Measurements from ENCODE around the gene CATSPERZ. TPM values are rescaled to one million over a fixed set of nuclear protein-coding genes. Genes with fewer than 3 reads are reported as not detected.

The CATSPERZ gene
- total and polyA plus RNA-seq, 2 of the 8 experiments (the other 6 are each of a cell fraction or from before 2014, with no cell fraction given): 0.77 TPM; not detected in 1

DNA sequence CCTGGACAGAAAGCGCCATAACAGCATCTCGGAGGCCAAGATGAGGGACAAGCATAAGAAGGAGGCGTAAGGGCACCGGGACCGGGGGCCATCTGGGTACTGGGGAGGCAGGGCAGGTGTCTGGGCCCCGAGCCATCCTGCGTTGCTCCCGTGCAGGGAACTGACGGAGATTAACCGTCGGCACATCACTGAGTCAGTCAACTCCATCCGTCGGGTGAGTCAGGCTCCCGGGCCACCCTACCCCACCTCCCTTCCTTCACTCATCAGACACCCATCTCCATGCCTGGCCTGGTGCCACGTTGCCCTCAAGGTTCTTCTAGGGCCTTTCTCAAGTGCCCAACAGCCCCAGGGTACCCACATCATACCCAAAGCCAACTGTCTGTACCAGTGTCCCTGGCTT, 33.8 kb upstream of the CATSPERZ start:
- H3K14ac ChIP-seq (ENCODE audit: insufficient read length): no peak overlapping the region
- peaks cover 4 to 13% of the 10 kb centered on the region in 2 experiments for H4K20me1 ChIP-seq (replicated peaks in 1 of 2; ENCODE audit: control insufficient read depth in 1 of 2, insufficient read depth in 2 of 2, low read length in 2 of 2)
- H3K27ac ChIP-seq (ENCODE audit: low read depth, low read length): no peak overlapping the region
- no peak overlapping the region for H3K18ac ChIP-seq (ENCODE audit: extremely low read depth, low read length)
- H4K91ac ChIP-seq (replicated peaks; ENCODE audit: insufficient read length, low read length): no peak overlapping the region
- no peak overlapping the region for H2BK12ac ChIP-seq (ENCODE audit: low read depth, low read length)
- H2AK5ac ChIP-seq (ENCODE audit: low read depth, low read length): no peak overlapping the region
- WGBS, 2 experiments (ENCODE audit: extremely low coverage in 1 of 2, insufficient coverage in 1 of 2, insufficient read length in 1 of 2, insufficient replicate concordance in 2 of 2, low coverage in 1 of 2, low lambda C conversion rate in 2 of 2, missing lambda C conversion rate in 1 of 2): 92% methylated on average over 15 of the region's 15 CpGs; no CpG with 5 or more reads in 1 of the 2 experiments
- H3K4ac ChIP-seq (replicated peaks; ENCODE audit: insufficient read length, low read depth, low read length): no peak overlapping the region
- no peak overlapping the region for H3K4me2 ChIP-seq (ENCODE audit: insufficient read depth in 1 of 2, low read depth in 2 of 2, low read length in 2 of 2)
- H3K4me1 ChIP-seq (replicated peaks in 1 of 4; ENCODE audit: control insufficient read depth in 3 of 4, insufficient read depth in 4 of 4, low read length in 3 of 4): peaks cover 0 to 11% (median 4%) of the 10 kb centered on the region in 4 experiments; a peak in 5 of 7 replicates
- no peak overlapping the region for H3K56ac ChIP-seq (replicated peaks; ENCODE audit: insufficient read length, low read depth, low read length)
- H3K9me3 ChIP-seq (ENCODE audit: insufficient read depth in 2 of 2, low read depth in 1 of 2, low read length in 1 of 2): no peaks in the 10 kb centered on the region
- H3K4me3 ChIP-seq (ENCODE audit: extremely low read depth in 1 of 4, insufficient read depth in 2 of 4, low read depth in 3 of 4, low read length in 4 of 4): no peak overlapping the region
- DNase-seq (ENCODE audit: low read depth in 1 of 2, low spot score in 2 of 2) (no peak), FAIRE-seq (no peak)
- POLR2A ChIA-PET (ENCODE audit: partially characterized antibody): interaction anchor here (10.2 to 11.9 kb wide), 2 partner anchors 10 to 20 kb away, joined by 101 to 352 read pairs; partner anchors contain the start of genes FKBP2, PLCB3 and PPP1R14B
- no peak overlapping the region for H4K8ac ChIP-seq (ENCODE audit: extremely low read depth, insufficient read depth, low read length)
- H2AFZ ChIP-seq (ENCODE audit: low read length): no peak overlapping the region
- CTCF ChIA-PET (ENCODE audit: partially characterized antibody): interaction anchor here (0.9 to 8.5 kb wide), 7 partner anchors 10 to 59 kb away, joined by 3 to 102 read pairs (median 4); partner anchors contain the start of genes CATSPERZ, PLCB3 and PPP1R14B
- no peak overlapping the region for H3K23ac ChIP-seq (ENCODE audit: insufficient read length)
- peaks cover 4% of the 10 kb centered on the region for H3K23me2 ChIP-seq (ENCODE audit: low read depth, low read length)
- no peaks in the 10 kb centered on the region for H3K79me2 ChIP-seq (ENCODE audit: control insufficient read depth in 1 of 2, insufficient read depth in 2 of 2, low read length in 2 of 2)
- H3K79me1 ChIP-seq (ENCODE audit: low read depth, low read length): no peaks in the 10 kb centered on the region
- TF ChIP-seq POU5F1 (IDR thresholded peaks at IDR 0.05; ENCODE audit: low read depth, low read length) (no peak), SIX5 (IDR thresholded peaks at IDR 0.05; ENCODE audit: low read depth, low read length) (no peak), TAF7 (optimal IDR thresholded peaks at IDR 0.05; ENCODE audit: borderline replicate concordance, low read depth, low read length) (no peak), CEBPB (IDR thresholded peaks at IDR 0.05; ENCODE audit: low read depth, low read length) (no peak), TEAD4 (IDR thresholded peaks at IDR 0.05; ENCODE audit: low read depth, low read length) (no peak), CBX5 (IDR thresholded peaks at IDR 0.05; ENCODE audit: low read depth, low read length) (no peak), SP2 (IDR thresholded peaks at IDR 0.05; ENCODE audit: low read length) (no peak), NANOG (IDR thresholded peaks at IDR 0.05; ENCODE audit: insufficient read depth, low read depth, low read length, poor library complexity, severe bottlenecking) (no peak), TBP (IDR thresholded peaks at IDR 0.05; ENCODE audit: low read depth, low read length) (no peak), TCF12 (IDR thresholded peaks at IDR 0.05; ENCODE audit: low read depth, low read length) (no peak), ASH2L (IDR thresholded peaks at IDR 0.05; ENCODE audit: low read length) (no peak)
- TF ChIP-seq, protein P1, sequence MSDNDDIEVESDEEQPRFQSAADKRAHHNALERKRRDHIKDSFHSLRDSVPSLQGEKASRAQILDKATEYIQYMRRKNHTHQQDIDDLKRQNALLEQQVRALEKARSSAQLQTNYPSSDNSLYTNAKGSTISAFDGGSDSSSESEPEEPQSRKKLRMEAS (IDR thresholded peaks at IDR 0.05): no peak
- TF ChIP-seq, protein P2, sequence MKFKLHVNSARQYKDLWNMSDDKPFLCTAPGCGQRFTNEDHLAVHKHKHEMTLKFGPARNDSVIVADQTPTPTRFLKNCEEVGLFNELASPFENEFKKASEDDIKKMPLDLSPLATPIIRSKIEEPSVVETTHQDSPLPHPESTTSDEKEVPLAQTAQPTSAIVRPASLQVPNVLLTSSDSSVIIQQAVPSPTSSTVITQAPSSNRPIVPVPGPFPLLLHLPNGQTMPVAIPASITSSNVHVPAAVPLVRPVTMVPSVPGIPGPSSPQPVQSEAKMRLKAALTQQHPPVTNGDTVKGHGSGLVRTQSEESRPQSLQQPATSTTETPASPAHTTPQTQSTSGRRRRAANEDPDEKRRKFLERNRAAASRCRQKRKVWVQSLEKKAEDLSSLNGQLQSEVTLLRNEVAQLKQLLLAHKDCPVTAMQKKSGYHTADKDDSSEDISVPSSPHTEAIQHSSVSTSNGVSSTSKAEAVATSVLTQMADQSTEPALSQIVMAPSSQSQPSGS (IDR thresholded peaks at IDR 0.05; ENCODE audit: low read length): no peak
- peaks cover 10 to 51% (median 22%) of the 10 kb centered on the region in 4 experiments for H3K36me3 ChIP-seq (ENCODE audit: control insufficient read depth in 2 of 4, insufficient read depth in 4 of 4, low read length in 3 of 4)
- no peak overlapping the region for H3K9ac ChIP-seq (replicated peaks in 1 of 4; ENCODE audit: extremely low read depth in 1 of 4, low read depth in 3 of 4, low read length in 3 of 4)
- no peak overlapping the region for H2BK120ac ChIP-seq (replicated peaks; ENCODE audit: low read depth, low read length)
- no peak overlapping the region for H2BK5ac ChIP-seq (ENCODE audit: low read depth, low read length)
- no peaks in the 10 kb centered on the region for H3K27me3 ChIP-seq (replicated peaks in 1 of 4; ENCODE audit: control insufficient read depth in 3 of 4, extremely low read depth in 1 of 4, insufficient read depth in 3 of 4, low read length in 3 of 4)
- no peak overlapping the region for H4K5ac ChIP-seq (ENCODE audit: insufficient read length, low read depth, low read length)
- no peak overlapping the region for H2BK20ac ChIP-seq (ENCODE audit: low read length)
- no peak overlapping the region for H2BK15ac ChIP-seq (ENCODE audit: low read length)
